Fibroblast of peridontal ligament (primary cell): ENCODE measurements around the gene NHLRC3.
"Not testable (repeated sequence)": the region's sequence is repeated elsewhere in the genome, so short reads cannot be mapped to it uniquely, and the experiment has no call there.

ENCODE experiments used
- DNase-seq: peaks from one replicate; pipeline ENCODE4 v3.0.0-alpha.2; 2010; ENCODE audit errors: extremely low read depth

The NHLRC3 gene, protein sequence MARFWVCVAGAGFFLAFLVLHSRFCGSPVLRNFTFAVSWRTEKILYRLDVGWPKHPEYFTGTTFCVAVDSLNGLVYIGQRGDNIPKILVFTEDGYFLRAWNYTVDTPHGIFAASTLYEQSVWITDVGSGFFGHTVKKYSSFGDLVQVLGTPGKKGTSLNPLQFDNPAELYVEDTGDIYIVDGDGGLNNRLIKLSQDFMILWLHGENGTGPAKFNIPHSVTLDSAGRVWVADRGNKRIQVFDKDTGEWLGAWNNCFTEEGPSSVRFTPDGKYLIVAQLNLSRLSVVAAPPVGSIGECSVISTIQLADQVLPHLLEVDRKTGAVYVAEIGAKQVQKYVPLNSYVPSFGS

GRCh38 chr13:39037880-39038568, at the start of gene NHLRC3, which contains the start of gene PROSER1:
TSS of gene NHLRC3 (plus strand) at chr13:39038456. CDS start at chr13:39038640, 184 bp downstream.
TSS of gene PROSER1 (minus strand) at chr13:39038089. CDS start at chr13:39037242, 847 bp downstream.
- DNase-seq, result peak; percentile 94

- peak; percentile 5 for DNase-seq
These were observed 47.6 kb upstream of the NHLRC3 start, which contains the start of gene STOML3 for GRCh38 chr13:38990693-38991092. TSS of gene STOML3 (minus strand) at chr13:38990831. CDS start at chr13:38990721, 110 bp downstream.

GRCh38 chr13:38993381-38993780, 44.9 kb upstream of the NHLRC3 start:
- no peak for DNase-seq

DNA sequence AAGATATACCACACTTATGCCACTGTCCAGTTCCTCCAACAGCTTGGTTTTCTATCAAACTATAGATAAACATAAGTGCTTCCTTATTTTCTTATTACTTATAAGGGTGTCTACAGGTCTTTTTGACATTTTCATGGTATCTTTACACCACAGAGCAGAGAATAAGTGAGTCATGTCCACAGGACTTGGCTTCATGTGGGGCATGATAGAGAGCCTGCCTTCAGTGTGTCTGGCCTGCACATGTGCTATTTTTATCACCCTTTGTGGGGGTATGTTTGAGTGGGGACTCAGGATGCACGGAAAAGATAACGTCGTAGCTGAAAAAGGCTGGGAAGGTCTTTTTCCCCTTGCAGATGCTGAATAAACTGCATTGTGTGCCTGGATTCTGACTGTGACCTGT, 39.5 kb upstream of the NHLRC3 start:
- DNase-seq, result no peak

DNA sequence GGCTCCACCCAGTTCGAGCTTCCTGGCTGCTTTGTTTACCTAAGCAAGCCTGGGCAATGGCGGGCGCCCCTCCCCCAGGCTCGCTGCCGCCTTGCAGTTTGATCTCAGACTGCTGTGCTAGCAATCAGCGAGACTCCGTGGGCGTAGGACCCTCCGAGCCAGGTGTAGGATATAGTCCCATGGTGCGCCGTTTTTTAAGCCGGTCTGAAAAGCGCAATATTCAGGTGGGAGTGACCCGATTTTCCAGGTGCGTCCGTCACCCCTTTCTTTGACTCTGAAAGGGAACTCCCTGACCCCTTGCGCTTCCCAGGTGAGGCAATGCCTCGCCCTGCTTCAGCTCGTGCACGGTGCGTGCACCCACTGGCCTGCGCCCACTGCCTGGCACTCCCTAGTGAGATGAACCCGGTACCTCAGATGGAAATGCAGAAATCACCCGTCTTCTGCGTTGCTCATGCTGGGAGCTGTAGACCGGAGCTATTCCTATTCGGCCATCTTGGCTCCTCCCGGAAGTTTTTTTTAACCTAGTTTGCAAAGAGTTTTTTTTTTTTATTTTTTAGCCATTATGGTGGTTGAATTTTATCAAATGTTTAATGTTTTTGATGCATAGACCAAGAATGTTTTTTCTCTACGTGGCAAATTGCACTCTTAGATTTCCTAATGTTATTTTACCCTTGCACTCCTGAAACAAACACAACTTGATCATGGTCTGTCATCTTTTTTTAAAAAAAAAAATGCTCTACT, 31.7 kb upstream of the NHLRC3 start:
- not testable (repeated sequence) for DNase-seq

DNA sequence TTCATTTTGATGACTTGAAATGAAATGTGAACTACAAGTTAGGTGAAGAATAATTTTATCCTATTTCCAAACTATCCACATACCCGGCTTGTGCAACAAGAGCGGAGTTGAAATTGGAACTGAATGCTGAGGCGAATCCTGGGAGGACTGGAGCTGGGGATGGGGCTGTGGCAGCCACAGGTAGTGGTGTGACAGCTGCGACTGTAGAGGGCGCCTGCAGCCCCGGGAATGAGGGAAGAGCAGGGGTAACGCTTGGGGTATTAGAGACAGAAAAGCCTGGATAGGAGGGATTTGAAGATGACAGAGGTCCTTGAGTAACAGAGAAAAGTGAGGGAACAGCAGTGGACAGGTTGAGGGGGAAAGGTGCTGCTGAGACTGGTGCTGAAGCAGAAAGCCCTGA, 25.6 kb upstream of the NHLRC3 start:
- DNase-seq, result no peak

GRCh38 chr13:39013462-39013861, 24.8 kb upstream of the NHLRC3 start:
- DNase-seq, result no peak

DNA sequence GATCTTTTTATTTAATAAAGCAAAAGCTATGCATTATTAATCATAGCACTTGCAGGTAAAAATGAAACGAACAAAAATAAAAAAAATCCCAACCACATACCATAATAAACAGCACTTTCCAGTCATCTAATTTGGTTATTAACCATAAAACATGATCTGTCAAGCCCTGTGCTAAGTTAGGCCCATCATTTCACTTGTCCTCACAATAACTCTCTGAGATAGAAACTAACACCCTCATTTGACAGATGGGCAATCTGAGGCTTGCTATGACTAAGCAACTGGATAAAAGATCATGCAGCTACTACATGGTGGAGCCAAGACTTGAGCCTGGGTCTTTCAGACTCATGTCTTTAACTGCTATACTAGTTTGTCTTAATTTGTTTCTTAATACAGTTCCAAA, 22.2 kb upstream of the NHLRC3 start:
- no peak for DNase-seq

GRCh38 chr13:39016787-39017186, 21.5 kb upstream of the NHLRC3 start:
- DNase-seq, result peak; percentile 30

GRCh38 chr13:39020853-39021462, 17.3 kb upstream of the NHLRC3 start:
- no peak for DNase-seq

DNA sequence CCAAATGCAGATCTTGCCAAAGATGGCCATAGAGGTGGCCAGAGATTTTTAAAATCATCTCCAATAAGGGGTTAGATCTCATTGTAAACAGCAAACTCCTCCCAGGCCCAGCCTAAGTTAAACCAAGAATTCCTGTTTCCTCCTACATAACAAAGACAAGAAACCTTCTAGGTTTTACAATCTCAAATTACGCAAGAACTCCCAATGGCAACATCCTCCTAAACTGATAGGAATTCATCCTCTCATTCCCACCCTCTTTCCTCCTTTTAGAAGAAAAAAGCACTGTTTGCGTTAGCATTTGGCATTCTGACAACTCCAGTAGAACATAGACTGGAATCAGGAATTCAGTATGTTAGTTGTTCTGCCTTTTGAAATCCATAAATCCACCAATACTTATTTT, 14.9 kb upstream of the NHLRC3 start:
- peak; percentile 47 for DNase-seq

- peak; percentile 11 for DNase-seq
These were observed 14.5 kb upstream of the NHLRC3 start for GRCh38 chr13:39023761-39024160.

GRCh38 chr13:39025433-39025839, 12.8 kb upstream of the NHLRC3 start:
- no peak for DNase-seq

DNA sequence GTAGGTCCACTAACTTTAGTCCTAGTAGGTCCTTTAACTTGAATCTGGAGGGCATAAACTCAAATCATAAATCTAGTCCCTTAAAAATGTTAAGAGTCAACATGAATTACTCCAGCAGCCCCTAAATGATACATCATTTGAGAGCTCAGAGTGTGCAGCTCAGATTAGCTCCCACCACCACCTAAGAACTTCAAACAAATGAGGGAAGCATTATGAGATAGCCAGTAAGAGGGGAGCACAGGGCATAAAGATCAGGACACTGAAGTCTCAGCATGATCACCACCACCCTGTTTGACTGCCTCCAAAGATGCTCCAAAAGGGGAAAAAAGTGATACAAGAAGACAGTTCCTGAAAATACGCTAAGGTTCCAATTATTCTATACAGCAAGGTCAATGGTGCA, 6.1 kb upstream of the NHLRC3 start:
- no peak for DNase-seq

DNA sequence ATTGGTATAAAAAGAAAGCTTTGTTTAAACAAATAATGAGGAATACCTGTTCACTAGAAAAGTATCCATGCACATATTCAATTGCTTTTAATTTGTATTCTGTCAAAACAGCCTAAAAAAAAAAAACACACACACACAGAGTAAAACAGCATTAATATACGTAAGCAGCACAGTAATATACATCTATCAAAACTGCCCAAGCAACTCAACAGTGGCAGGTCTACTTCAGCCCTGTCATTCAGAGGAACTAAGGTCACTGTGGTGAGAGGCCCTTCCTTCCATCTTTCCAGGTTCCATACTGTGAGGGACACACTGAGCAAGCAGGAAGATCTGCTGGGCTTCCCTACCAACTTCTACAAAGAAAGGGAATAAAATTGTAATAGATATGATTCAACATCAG, 4.2 kb upstream of the NHLRC3 start:
- no peak for DNase-seq

- no peak for DNase-seq
These were observed 3.1 kb upstream of the NHLRC3 start for GRCh38 chr13:39035204-39035603.

DNA sequence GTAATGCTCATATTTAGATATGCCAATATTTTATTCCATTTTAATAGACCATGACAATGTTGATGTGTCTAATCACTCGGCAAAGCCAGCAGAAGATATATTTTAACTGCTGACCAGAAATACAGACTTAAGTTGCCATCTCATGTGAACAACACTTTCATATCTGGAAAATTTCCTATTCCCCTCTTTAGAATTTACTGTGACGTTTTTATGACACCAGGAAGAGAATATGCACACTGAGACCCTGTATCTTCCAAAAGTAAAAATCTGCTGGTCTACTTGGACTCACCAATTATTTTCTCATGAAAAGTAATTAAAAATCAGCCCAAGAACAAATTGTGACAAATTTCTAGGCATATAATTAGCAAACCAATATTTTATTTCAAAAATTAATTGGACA, 2.5 kb upstream of the NHLRC3 start:
- DNase-seq, result no peak

DNA sequence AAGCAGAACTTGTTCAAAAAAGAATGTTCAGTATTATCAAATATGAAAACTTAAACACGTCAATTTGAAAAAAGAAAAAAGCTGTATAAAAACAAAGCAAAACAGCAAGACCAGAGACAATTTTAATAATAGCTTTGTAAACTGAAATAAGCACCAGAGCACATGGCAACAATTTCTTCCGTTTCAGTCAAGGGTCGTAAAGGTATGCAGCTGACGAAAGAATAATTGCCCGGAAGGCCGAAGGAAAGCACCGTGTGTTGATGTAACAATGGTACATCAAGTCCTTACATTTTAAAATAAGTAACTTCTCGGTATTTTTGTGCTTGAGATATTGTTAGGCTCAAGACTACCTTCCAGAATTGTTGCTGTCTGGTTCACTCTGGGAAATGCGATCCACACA, 2.0 kb upstream of the NHLRC3 start:
- DNase-seq, result peak; percentile 6

DNA sequence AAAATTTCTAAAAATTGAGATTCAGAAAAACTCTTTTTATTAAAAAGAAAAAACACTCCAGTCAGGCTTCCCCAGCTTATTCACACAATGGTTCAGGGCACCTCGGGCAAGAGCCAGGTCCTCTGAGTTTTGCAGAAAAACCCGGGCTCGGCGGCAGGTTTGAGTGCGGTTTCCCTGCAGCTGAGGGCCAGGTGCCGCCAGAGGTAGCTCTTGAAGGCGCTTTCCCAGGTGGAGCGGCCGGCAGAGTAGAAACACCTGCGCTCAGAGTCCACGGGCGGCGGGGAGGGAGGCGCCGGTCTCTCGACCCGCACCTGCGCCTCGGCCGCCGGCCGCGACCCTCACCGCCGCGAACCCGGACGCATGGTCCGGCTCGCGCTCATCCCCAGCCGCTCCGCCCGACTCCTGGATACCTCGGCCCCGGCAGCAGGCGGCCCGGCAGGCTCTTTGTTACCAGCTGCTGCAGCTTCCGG, 811 bp upstream of the NHLRC3 start:
- DNase-seq, result no peak

DNA sequence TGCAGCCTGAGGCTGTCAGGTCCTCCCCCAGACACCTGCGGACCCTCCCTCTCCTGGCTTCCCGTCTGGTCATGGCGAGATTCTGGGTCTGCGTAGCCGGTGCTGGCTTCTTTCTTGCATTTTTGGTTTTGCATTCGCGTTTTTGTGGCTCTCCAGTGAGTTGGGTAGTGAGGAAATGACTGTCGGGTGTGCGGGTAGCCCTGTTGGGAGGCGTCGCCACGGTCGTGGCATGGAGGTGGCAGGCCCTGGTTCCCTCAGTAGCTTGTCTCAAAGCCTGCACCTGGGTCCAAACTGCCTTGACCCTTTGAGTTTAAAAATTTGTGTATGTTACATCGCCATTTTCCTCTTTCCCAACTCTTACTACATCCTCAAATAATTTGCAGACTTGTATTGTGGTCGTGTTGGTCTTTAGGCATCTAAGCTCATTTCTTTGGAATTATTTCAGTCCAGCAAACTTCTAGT, 344 bp downstream of the NHLRC3 start:
- DNase-seq, result peak; percentile 27

DNA sequence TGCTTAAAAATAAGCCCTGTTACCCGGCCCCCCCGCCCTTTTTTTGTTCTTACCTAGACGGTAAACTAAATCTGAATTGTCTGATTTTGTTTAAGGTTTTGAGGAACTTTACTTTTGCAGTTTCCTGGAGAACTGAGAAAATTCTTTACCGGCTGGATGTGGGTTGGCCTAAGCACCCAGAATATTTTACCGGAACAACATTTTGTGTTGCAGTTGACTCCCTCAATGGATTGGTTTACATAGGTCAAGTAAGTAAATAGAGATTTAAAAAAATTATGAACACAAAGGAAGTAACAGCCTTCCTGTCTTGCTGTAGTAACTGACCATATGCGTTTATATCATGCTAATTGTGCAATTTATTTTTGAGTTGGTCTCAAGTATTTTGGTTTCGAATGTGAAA, 785 bp downstream of the NHLRC3 start:
- peak; percentile 10 for DNase-seq

GRCh38 chr13:39040206-39040605, 1.9 kb downstream of the NHLRC3 start:
- peak; percentile 31 for DNase-seq
